ENCODE data around the gene LHX6.

Gene LHX6

DNA sequence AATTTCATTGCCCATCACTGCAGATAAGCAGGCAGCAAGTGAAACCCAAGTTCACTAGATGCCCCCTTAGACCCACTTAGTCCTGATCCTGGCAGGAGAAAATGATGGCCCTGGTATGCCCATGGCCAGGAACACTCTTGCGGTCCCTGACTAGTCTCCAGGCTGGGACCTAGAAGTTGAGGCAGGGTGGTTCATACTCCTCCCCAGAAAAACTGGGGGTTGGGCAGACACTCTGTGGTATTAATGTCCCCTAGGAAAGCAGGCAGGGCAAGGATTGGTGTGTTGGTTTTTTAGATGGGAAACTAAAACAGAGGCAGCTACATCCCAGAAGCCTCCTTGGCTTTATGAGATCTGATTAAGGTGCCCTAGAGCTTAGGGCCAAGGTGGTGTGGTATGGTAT, 13.1 kb downstream of the LHX6 start:
- DNase-seq = no peak

DNA sequence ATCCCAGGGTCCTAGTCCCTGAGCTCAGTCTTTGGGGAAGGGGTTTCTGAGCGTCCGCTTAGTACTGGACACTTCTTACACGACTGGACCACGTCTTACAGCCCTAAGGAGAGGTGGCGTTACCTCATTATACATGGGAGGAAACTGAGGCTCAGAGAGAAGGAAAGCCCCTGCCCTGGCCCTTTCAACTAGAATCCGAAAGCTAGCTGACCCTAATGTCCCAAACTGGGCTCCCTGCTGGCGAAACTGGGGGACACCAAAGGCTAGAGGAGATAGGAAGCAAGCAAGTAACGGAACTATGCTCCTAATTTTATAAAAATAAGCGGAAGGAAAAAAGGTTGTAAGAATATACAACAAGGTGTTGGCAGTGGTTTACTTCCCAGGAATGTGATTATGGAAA, 14.2 kb downstream of the LHX6 start:
- DNase-seq = no peak

DNA sequence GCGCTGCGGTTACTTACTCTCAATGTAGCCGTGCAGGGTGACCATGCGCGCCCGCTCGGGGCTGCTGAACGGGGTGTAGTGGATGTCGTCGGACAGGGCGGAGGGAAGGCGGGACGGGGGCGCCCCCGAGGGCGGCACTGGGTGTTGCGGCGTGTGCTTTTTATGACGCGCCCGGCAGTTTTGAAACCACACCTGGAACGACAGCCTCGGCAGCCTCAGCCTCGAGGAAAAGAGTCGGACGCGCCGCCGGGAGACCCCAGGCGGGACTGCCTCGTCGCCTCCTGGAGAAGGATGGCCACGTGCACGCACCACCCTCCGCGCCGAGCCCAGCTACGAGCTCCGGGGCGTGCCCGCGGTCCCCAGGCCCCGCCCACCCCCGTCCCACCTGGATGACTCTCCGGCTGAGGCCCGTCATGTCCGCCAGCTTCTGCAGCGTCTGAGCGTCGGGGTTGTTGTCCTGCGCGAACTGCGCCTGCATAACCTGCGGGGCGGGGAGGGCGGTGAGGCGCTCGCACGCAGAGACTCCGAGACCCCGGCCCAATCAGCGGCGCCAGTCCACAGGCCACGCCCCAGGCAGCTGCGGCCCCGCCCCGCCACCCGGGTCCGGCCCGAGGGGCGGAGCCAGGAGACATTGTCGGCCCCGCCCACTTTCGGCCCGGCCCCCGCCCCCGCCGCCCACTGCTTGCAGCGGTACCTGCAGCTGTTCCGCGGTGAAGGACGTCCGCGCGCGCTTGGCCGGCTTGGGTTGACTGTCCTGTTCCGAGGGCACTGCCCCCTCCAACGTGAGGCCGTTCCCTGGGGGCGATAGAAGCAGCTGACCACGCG, 15.0 kb downstream of the LHX6 start:
- peak; percentile 88 to 99 (median 98) for DNase-seq

DNA sequence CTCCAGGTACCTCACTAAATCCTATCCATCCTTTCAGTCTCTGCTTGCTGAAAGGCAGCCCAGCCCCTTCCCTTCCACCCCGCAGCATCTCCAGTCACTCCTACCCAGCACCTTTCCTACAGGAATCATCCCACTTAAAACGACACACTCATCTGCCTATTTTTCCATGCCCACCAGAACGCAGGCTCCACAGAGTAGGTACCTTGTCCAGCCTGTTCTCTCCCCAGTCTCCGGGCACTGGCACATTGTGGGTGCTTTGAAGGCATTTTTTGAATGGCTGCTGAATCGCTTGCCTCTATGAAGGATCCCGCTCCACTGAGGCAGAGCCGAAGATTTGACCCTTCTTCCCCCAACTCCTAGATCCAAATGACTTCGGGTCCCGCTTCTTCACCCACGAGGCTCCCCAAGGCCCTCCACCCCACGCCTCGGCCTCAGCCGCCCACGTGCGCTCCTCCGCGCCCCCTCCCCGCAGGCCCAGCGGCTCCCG, 15.6 kb downstream of the LHX6 start:
- DNase-seq = peak in 1 of 3 experiments; percentile 61

DNA sequence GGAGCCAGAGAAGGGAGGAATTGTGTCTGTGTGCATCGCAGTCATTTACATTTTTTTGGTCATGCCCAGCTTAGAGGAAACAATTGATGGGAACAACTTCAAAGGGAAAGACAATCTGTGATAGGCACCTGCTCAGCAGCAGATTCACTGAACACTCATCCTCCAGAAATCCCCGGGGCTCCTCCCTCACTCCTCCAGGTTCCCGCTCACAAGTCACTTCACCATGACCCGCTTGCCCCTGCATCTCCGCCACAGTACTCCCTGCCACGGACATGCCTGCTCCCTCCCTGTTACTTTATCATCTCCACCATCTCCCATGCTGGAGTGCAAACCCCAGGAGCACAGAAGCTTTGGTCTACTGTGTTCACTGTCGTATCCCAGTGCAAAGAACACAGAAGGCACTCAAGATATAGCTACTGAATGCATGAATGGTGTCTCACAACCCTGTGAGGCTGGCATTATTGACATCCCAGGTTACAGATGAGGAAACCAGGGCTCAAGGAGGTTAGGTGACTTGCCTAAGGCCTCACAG, 16.2 kb downstream of the LHX6 start:
- peak in 1 of 3 experiments; percentile 41 for DNase-seq

GRCh38 chr9:122209451-122209850, 19.3 kb downstream of the LHX6 start:
- DNase-seq = no peak

DNA sequence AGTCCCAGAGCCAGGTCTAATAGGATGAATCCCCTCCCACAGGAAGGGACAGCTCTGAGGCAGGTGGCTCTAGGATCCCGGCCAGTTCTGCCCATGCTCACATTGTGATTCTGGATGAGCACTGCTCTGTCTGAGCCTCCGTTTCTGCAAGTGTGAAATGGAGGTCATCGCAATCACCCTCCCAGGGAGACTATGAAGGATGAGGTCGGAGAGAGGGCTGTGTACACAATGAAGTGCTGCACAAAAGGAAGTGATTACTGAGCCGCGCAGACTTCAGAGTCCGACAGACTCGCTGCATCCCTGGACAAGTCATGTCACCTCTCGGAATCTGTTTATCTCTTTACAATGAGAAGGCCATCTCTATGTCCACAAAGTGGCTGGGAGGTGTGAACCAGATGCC, 21.7 kb downstream of the LHX6 start:
- DNase-seq = peak in 1 of 3 experiments; percentile 13

- no peak for DNase-seq
Observed at GRCh38 chr9:122206118-122207046, 22.4 kb downstream of the LHX6 start.

- DNase-seq = no peak
Observed at GRCh38 chr9:122205176-122205575, 23.6 kb downstream of the LHX6 start.

GRCh38 chr9:122204491-122204890, 24.3 kb downstream of the LHX6 start:
- no peak for DNase-seq

DNA sequence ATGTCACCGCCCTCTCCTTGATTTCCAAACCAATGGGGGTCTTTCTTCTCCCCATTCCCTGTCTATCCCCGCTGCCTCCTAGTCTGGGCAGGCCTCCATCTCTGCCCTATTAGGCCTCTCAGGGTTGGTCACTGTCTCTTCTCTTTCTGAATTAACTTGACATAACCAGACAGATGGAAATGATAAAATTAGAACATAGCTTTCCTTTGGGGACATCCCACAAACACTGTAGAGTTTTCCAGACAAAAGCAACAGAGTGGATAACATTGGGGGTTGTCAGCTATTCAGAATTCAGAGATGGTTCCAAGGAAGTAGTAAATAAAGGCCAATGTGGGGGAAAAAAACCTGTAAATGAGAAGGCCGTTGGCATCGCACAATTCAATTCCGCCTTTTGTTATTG, 24.7 kb downstream of the LHX6 start:
- no peak for DNase-seq

DNA sequence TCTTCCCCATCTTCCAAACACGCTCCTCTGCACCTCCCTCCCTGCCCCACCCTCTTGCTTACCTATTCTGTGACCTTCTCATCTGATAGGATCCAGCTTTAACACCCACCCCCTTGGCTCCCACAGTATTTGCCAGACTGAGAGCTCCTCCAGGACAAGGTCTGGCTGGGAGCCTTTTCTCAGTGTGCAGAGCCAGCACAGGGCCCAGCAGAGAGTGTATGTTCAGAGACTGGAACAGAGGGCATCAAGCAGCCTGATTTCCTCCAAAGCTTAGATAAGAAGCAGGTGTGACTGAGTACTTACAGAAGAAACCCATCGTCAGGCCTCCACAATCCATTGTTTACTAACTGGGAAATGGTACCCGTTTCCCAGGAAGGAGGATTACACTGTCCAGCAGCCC, 26.6 kb downstream of the LHX6 start:
- no peak for DNase-seq

DNA sequence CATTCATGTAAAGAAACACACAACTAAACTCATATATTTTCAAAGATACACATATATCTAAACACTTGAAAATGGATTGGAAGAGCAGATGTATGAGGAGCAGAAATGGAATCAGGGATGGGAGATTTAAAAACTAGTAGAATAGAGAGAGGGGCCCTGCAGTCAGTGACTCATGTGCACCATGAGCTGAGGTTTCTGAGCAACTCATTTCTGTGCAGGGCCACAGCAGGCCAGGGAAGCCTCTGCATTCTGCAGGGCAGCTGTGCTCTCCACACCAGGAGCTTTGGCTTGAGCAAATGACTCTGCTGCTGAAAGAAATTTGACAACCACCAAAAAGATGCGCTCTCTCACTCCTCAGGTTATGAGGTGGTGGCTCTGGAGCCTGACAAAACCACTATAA, 27.1 kb downstream of the LHX6 start:
- DNase-seq = no peak

DNA sequence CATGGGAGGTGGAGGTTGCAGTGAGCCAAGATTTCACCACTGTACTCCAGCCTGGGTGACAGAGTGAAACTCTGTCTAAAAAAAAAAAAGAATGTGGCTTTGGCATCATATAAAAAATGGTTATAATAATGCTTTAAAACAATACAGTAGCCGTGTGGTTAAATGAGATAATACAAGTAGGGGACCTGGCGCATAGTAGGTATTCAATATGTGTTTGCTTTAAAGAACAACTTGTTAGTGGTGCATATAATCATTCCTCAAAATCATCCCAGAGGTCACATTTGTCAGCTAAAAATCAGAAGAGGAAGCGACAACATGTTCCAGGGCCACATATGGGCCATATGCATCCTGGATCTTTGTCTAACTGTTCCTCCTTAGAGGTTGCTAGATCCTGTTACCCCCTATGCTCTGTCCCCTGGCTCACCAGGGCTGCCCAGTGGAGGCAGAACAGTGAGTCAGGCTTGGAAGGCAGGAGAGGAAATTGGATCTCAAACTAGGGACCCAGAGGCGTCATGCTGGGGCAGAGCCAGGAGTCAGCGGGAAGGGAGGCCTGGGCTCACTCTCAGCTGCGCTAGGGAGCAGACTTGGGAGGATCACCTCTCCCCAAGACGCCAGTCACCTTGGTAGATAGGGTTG, 27.7 kb downstream of the LHX6 start:
- DNase-seq = no peak

GRCh38 chr9:122197882-122198281, 30.9 kb downstream of the LHX6 start:
- DNase-seq = peak in 1 of 3 experiments; percentile 75

DNA sequence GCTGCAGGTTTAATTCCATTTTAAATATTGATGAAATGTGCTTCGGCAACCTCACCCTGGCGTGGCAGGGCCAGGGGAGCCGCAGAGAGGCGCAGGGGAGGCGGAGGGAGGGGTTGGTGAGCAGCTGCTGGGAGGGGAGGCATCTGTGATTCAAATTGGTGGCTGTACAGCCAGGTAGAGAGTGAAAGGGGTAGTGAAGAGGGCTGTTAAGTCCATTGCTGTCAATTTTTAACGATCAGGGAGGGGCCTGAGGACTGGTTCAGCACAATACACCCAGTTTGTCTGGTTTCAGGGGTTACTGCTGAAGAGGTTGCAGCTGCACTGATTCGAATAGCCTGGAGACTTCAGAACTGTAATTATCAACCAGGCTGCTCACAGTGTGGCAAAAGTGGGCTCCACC, 31.3 kb downstream of the LHX6 start:
- peak; percentile 82 to 99 (median 95) for DNase-seq

DNA sequence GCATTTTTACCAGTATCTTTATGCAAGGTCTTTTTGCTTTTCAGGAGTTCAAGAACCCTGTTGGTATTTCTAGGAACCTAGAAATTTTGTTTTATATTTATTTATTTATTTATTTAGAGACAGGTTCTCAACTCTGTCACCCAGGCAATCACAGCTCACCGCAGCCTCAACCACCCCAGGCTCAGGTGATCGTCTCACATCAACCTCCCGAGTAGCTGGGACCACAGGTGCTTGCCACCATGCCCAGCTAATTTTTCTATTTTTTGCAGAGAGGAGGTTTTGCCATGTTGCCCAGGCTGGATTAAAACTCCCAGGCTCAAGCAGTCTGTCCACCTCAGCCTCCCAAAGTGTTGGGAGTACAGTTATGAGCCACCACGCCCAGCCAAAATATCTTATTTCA, 32.9 kb downstream of the LHX6 start:
- no peak for DNase-seq

DNA sequence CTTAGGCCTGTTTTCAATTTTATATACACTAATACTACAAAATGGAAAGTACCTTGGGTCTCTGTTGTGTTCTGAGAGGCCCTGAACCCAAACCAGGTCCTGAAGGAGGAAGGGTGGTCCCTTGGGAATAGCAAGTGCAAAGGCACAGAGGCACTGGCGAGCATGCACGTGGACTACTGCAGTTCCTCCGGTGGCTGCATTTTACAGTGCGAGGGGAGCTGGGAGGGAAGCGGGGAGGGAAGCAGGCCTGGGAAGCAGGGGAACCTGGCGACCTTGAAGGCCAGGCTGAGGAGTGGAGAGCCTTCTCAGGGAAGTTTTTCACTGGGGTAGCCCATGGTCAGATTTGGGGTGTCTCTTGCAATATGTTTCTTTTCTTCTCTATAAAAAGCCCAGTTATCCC, 35.1 kb downstream of the LHX6 start:
- DNase-seq = no peak

GRCh38 chr9:122192914-122193525, 35.7 kb downstream of the LHX6 start:
- DNase-seq = no peak

GRCh38 chr9:122192261-122192875, 36.4 kb downstream of the LHX6 start:
- peak in 1 of 3 experiments; percentile 20 for DNase-seq

DNA sequence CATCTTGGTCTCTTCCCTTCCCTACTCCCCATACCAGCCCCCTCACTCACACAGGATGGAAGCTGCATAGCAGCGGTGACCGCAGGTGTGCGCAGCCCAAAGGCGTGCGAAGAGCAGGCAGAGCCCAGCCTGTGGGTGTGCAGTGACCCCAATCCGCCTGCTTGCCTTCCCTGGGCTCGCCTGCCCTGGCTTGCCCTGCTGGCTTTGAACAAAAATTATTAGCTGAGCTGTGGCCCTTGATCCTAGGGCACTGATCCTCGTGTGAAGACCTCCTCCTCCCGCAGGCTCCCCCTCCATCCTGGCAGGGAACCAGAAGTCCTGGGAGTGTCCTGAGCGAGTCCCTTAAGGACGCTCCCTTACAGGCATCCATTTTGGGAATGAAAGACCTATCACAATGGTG, 37.2 kb downstream of the LHX6 start:
- DNase-seq = peak in 1 of 3 experiments; percentile 23
